Lung (tissue), 12 donors: ENCODE data around the gene CPXM2. TPM values are rescaled to one million over a fixed set of nuclear protein-coding genes. Genes with fewer than 3 reads are reported as not detected.

Experiments used
- ATAC-seq: fragments of 200-7000 bp; cut with Tn5 transposase; one replicate; pipeline ENCODE4 v1.9.1; 2020; ENCODE audit warnings: moderate number of reproducible peaks; ENCODE audit not compliant: insufficient read depth, low FRiP score
- DNase-seq, 3 donors: peaks; one replicate each; pipeline ENCODE4 v3.0.0-alpha.2; 2013 to 2017
- H3K27ac ChIP-seq, 2 donors: one replicate each; pipeline ENCODE4 v1.5.1; 2013; ENCODE audit warnings: mild to moderate bottlenecking in 2 of 2, moderate library complexity in 2 of 2, control low read depth in 1 of 2, inconsistent platforms in 1 of 2, low read depth in 1 of 2, low read length in 1 of 2
- H3K27me3 ChIP-seq, 3 donors: one replicate each; pipeline ENCODE4 v1.5.1; 2013; ENCODE audit warnings: low read length in 2 of 3; ENCODE audit not compliant: control insufficient read depth in 3 of 3, insufficient read depth in 3 of 3
- H3K36me3 ChIP-seq, 4 donors: one replicate each; pipeline ENCODE4 v1.5.1; 2013; ENCODE audit warnings: low read length in 4 of 4, mild to moderate bottlenecking in 1 of 4, moderate library complexity in 1 of 4; ENCODE audit not compliant: control insufficient read depth in 4 of 4, insufficient read depth in 4 of 4
- H3K4me1 ChIP-seq, 5 donors: one replicate each; pipeline ENCODE4 v1.5.1; 2013; ENCODE audit warnings: low read length in 5 of 5, mild to moderate bottlenecking in 2 of 5, moderate library complexity in 1 of 5; ENCODE audit not compliant: control insufficient read depth in 5 of 5, insufficient read depth in 5 of 5
- H3K4me3 ChIP-seq: one replicate; pipeline ENCODE4 v1.5.1; 2013; ENCODE audit warnings: mild to moderate bottlenecking, control low read depth, moderate library complexity
- H3K9ac ChIP-seq, 2 donors: one replicate each; pipeline ENCODE4 v1.5.1; 2013; ENCODE audit warnings: low read length in 2 of 2, control low read depth in 1 of 2; ENCODE audit not compliant: insufficient read depth in 1 of 2
- H3K9me3 ChIP-seq, 4 donors: one replicate each; pipeline ENCODE4 v1.5.1; 2013; ENCODE audit warnings: low read length in 3 of 4, mild to moderate bottlenecking in 1 of 4, moderate library complexity in 1 of 4; ENCODE audit not compliant: control insufficient read depth in 4 of 4, insufficient read depth in 3 of 4
- CTCF ChIP-seq: IDR thresholded peaks from 2 replicates; pipeline ENCODE4 v1.5.1; 2012; ENCODE audit warnings: mild to moderate bottlenecking; ENCODE audit errors: control extremely low read depth, extremely low read depth
- WGBS, 2 donors: extraction: QIAGEN DNeasy Blood & Tissue Kit; methylation state at CpG; one replicate each; pipeline ENCODE4 v1.1.7; 2013; 5-methylcytosine and 5-hydroxymethylcytosine counted together
- polyA plus RNA-seq, 2 donors: library from polyadenylated mRNA; stranded (reverse); fragments of 200-250 nt; gene quantifications; one replicate each; pipeline ENCODE4 v1.2.1, GENCODE V29; 2013
- total RNA-seq, 2 donors: library from RNA; depleted of rRNA in 1 of 2; stranded (reverse); fragments of >200 nt in 1 of 2; gene quantifications; one replicate each; pipeline ENCODE4 v1.2.1, GENCODE V29; 2014 to 2021
- donor health status: control.
- donor health status: control.
- donor health status: Bipolar disorder and iron deficiency.
- donor health status: healthy.
- donor health status: DM: yes; HTN: yes; CAD: no.

Gene CPXM2
- total and polyA plus RNA-seq, 4 donors, result 0.66 to 5.0 (median 2.1) TPM

- no peaks in the 10 kb centered on the region for H3K36me3 ChIP-seq
- no peaks in the 10 kb centered on the region for H3K4me1 ChIP-seq
- peaks cover 0 to 4% (median 0%) of the 10 kb centered on the region in 4 donors for H3K9me3 ChIP-seq
- peaks cover 0 to 2% (median 2%) of the 10 kb centered on the region in 3 donors for H3K27me3 ChIP-seq
- TF ChIP-seq CTCF, result no peak
- 65 to 70% methylated on average over 7 of the region's 7 CpGs for WGBS, 2 donors
- H3K4me3 ChIP-seq, result no peak overlapping the region
- no peak overlapping the region for H3K27ac ChIP-seq
- DNase-seq, result no peak
- ATAC-seq, result no peak
- H3K9ac ChIP-seq, result no peak overlapping the region
Observed at GRCh38 chr10:123855008-123855684, 36.5 kb downstream of the CPXM2 start.

- Histone ChIP-seq H3K4me1 (no peaks in the 10 kb centered on the region), H3K36me3 (no peaks in the 10 kb centered on the region), H3K4me3 (no peak overlapping the region), H3K27ac (no peak overlapping the region), H3K9ac (no peak overlapping the region), H3K27me3 (peaks cover 0 to 2% (median 2%) of the 10 kb centered on the region in 3 donors), H3K9me3 (peaks cover 0 to 4% (median 0%) of the 10 kb centered on the region in 4 donors)
- 75 to 94% methylated on average over 7 of the region's 7 CpGs for WGBS, 2 donors
- no peak for DNase-seq
- no peak for ATAC-seq
- no peak for TF ChIP-seq CTCF
Observed at GRCh38 chr10:123854498-123854897, 37.1 kb downstream of the CPXM2 start.

GRCh38 chr10:123854003-123854402 is 37.6 kb downstream of the CPXM2 start:
- H3K27ac ChIP-seq, result no peak overlapping the region
- no peak for TF ChIP-seq CTCF
- DNase-seq (no peak), ATAC-seq (no peak)
- 47 to 65% methylated on average over 4 of the region's 4 CpGs for WGBS, 2 donors
- peaks cover 0 to under 1% (median 0%) of the 10 kb centered on the region in 5 donors for H3K4me1 ChIP-seq
- peaks cover 0 to 4% (median 0%) of the 10 kb centered on the region in 4 donors for H3K9me3 ChIP-seq
- H3K27me3 ChIP-seq, result peaks cover 0 to 2% (median 2%) of the 10 kb centered on the region in 3 donors
- H3K36me3 ChIP-seq, result no peaks in the 10 kb centered on the region
- H3K9ac ChIP-seq, result no peak overlapping the region
- H3K4me3 ChIP-seq, result peak overlapping the region; percentile 17
